Esophagus (tissue), 2 donors: ENCODE results near the gene GALNT13. TPM values are rescaled to one million over a fixed set of nuclear protein-coding genes. Genes with fewer than 3 reads are reported as not detected.

Experiments
- H3K27ac ChIP-seq, 2 donors: one replicate each; pipeline ENCODE4 v1.5.1; 2013; ENCODE audit warnings: low read depth in 2 of 2, mild to moderate bottlenecking in 2 of 2, inconsistent platforms in 1 of 2, low read length in 1 of 2, moderate library complexity in 1 of 2
- H3K27me3 ChIP-seq, 2 donors: one replicate each; pipeline ENCODE4 v1.6.1; 2013; ENCODE audit warnings: low read length in 2 of 2, control low read depth in 1 of 2, mild to moderate bottlenecking in 1 of 2; ENCODE audit not compliant: insufficient read depth in 2 of 2, control insufficient read depth in 1 of 2
- H3K36me3 ChIP-seq, 2 donors: one replicate each; pipeline ENCODE4 v1.6.1; 2013; ENCODE audit warnings: low read length in 1 of 2; ENCODE audit not compliant: control insufficient read depth in 2 of 2, insufficient read depth in 2 of 2
- H3K4me1 ChIP-seq, 2 donors: one replicate each; pipeline ENCODE4 v1.6.1; 2013; ENCODE audit warnings: low read length in 1 of 2; ENCODE audit not compliant: control insufficient read depth in 2 of 2, insufficient read depth in 2 of 2
- H3K4me3 ChIP-seq, 2 donors: one replicate each; pipeline ENCODE4 v1.5.1; 2013; ENCODE audit warnings: low read length in 2 of 2, mild to moderate bottlenecking in 2 of 2, low read depth in 1 of 2, moderate library complexity in 1 of 2
- H3K9me3 ChIP-seq, 2 donors: one replicate each; pipeline ENCODE4 v1.6.1; 2013; ENCODE audit warnings: mild to moderate bottlenecking in 2 of 2, low read depth in 1 of 2, low read length in 1 of 2, moderate library complexity in 1 of 2; ENCODE audit not compliant: control insufficient read depth in 2 of 2, insufficient read depth in 1 of 2
- WGBS, 2 donors: extraction: QIAGEN DNeasy Blood & Tissue Kit; methylation state at CpG; one replicate each; pipeline ENCODE4 v1.1.7; 2013; 5-methylcytosine and 5-hydroxymethylcytosine counted together
- polyA plus RNA-seq, 2 donors: library from polyadenylated mRNA; stranded (reverse); fragments of 200-250 nt; gene quantifications; one replicate each; pipeline ENCODE4 v1.2.3, GENCODE V29; 2013
- donor health status: healthy with polysubstance abuse.
- donor health status: Bipolar disorder and iron deficiency.

Gene GALNT13
- polyA plus RNA-seq, 2 donors = 0.02 TPM; not detected in 1

- H3K4me3 ChIP-seq = no peak overlapping the region
- 55 to 56% methylated on average over 1 of the region's 1 CpG for WGBS, 2 donors
Observed at GRCh38 chr2:154078926-154079325, 207.2 kb downstream of the GALNT13 start.

DNA sequence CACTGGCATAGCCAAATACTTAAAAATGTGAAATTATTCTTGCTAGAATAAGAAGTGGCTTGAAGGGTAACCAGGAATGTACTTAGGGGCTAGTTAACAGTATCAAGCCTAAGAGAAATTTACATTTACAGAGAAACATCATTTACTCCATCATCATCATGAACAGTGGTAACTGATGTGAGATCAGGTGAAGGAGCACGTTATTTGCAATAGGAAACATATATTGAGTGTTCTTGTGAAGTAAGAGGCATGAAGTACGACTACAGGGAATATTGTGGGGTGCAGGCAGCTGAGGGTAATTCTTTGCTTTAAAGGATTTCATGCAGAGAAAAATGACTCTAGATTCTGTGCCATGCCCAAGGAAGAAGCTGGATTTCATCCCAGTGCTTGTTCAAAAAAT, 220.8 kb downstream of the GALNT13 start:
- WGBS, 2 donors = 66 to 71% methylated on average over 2 of the region's 2 CpGs

More at GRCh38 chr2:154078926-154079325, 207.2 kb downstream of the GALNT13 start:
- no peaks in the 10 kb centered on the region for H3K27me3 ChIP-seq
- H3K9me3 ChIP-seq = no peaks in the 10 kb centered on the region
- no peak overlapping the region for H3K27ac ChIP-seq
- no peaks in the 10 kb centered on the region for H3K36me3 ChIP-seq
- H3K4me1 ChIP-seq = no peaks in the 10 kb centered on the region

DNA sequence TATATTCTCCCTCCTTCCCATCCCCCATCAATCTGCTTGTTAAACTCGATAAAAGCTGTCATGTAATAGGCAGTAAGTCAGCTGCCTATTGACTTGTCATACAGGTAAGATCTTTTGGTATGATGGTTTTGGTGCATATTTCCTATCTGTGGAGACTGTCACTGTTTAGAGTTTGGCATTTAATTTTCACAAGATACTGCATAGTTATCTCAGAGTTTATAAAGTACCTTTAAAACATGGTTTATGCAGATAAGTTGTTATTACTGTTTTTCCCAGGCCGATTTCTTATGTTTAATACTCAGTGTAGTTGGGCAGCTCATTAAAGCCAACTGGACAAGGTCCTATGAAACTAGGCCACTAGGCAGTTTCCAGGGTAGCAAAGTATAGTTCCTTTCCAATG, 222.1 kb downstream of the GALNT13 start:
- WGBS, 2 donors = 59 to 71% methylated on average over 2 of the region's 2 CpGs
- H3K27me3 ChIP-seq = no peaks in the 10 kb centered on the region
- no peaks in the 10 kb centered on the region for H3K4me1 ChIP-seq
- no peak overlapping the region for H3K27ac ChIP-seq
- H3K36me3 ChIP-seq = no peaks in the 10 kb centered on the region
- no peaks in the 10 kb centered on the region for H3K9me3 ChIP-seq
- H3K4me3 ChIP-seq = no peak overlapping the region

More for the DNA sequence above, 220.8 kb downstream of the GALNT13 start:
- Histone ChIP-seq H3K4me3 (no peak overlapping the region), H3K36me3 (no peaks in the 10 kb centered on the region), H3K27ac (no peak overlapping the region), H3K27me3 (no peaks in the 10 kb centered on the region), H3K9me3 (no peaks in the 10 kb centered on the region), H3K4me1 (no peaks in the 10 kb centered on the region)

DNA sequence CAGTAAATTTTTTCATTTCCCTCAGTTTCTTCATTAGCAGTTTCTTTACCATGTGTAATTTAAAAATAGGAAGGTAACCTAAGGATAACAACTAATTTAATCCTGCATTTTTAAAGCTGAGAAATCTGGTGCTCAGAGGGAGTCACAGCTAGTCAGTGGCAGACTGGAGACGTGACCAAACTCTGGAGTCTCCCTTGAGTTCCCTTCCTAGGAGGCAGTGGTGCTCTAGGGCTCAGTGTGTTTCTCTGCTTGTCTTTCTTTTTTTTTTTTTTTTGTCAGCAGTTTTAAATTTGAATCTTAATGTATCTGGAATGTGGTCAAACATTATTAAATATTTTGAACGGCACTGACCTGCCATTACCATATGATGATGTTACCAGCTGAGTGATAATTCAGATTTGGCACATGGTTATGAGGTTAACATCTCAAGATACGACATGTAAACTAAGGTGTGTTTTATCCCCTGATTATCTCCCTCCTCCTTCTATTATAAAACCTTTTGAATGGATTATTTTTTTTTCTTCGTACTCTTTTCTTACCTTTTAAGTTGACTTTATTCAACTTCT, 226.2 kb downstream of the GALNT13 start:
- Histone ChIP-seq H3K27ac (no peak overlapping the region), H3K27me3 (no peaks in the 10 kb centered on the region), H3K36me3 (no peaks in the 10 kb centered on the region), H3K9me3 (no peaks in the 10 kb centered on the region), H3K4me3 (no peak overlapping the region), H3K4me1 (no peaks in the 10 kb centered on the region)
- WGBS, 2 donors = 54 to 66% methylated on average over 4 of the region's 4 CpGs

GRCh38 chr2:154120706-154121105, 249.0 kb downstream of the GALNT13 start:
- Histone ChIP-seq H3K4me1 (no peaks in the 10 kb centered on the region), H3K4me3 (no peak overlapping the region), H3K27me3 (no peaks in the 10 kb centered on the region), H3K36me3 (no peaks in the 10 kb centered on the region), H3K27ac (no peak overlapping the region), H3K9me3 (peaks cover 2% of the 10 kb centered on the region in 2 donors)
- 55 to 66% methylated on average over 2 of the region's 2 CpGs for WGBS, 2 donors

- no peaks in the 10 kb centered on the region for H3K36me3 ChIP-seq
- no peak overlapping the region for H3K27ac ChIP-seq
- no peaks in the 10 kb centered on the region for H3K4me1 ChIP-seq
- H3K4me3 ChIP-seq = no peak overlapping the region
- no peaks in the 10 kb centered on the region for H3K27me3 ChIP-seq
- no peaks in the 10 kb centered on the region for H3K9me3 ChIP-seq
Observed at GRCh38 chr2:154125891-154126290, 254.2 kb downstream of the GALNT13 start.

GRCh38 chr2:154130821-154131220, 259.1 kb downstream of the GALNT13 start:
- 73 to 76% methylated on average over 1 of the region's 1 CpG for WGBS, 2 donors
- Histone ChIP-seq H3K27ac (no peak overlapping the region), H3K4me3 (no peak overlapping the region), H3K27me3 (no peaks in the 10 kb centered on the region), H3K4me1 (no peaks in the 10 kb centered on the region), H3K9me3 (peaks cover 0 to 3% of the 10 kb centered on the region in 2 donors), H3K36me3 (no peaks in the 10 kb centered on the region)

GRCh38 chr2:154132827-154133226, 261.1 kb downstream of the GALNT13 start:
- H3K4me3 ChIP-seq = no peak overlapping the region
- no peaks in the 10 kb centered on the region for H3K4me1 ChIP-seq
- H3K27me3 ChIP-seq = no peaks in the 10 kb centered on the region
- peaks cover 0 to 3% of the 10 kb centered on the region in 2 donors for H3K9me3 ChIP-seq
- 57 to 67% methylated on average over 2 of the region's 2 CpGs for WGBS, 2 donors
- H3K27ac ChIP-seq = no peak overlapping the region
- H3K36me3 ChIP-seq = no peaks in the 10 kb centered on the region

DNA sequence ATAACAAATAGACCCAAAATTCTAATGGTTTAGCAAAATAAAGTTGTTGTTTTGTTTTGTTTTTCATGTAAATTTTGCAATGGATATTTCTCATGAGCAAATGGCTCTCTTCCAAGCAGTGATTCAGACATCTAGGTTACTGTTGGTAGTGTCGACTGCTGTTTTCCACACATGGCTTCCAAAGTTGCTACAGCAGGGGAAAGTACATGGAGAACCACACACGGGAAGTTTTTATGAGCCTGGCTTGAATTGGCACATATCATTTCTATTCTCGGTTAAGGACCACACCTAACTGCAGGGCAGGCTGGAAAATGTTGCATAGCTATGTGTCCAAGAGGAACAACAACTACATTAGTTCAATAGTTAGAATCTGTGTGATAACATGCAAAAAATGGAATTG, 262.1 kb downstream of the GALNT13 start:
- Histone ChIP-seq H3K27me3 (no peaks in the 10 kb centered on the region), H3K4me3 (no peak overlapping the region), H3K36me3 (no peaks in the 10 kb centered on the region), H3K9me3 (peaks cover 0 to 3% of the 10 kb centered on the region in 2 donors), H3K4me1 (no peaks in the 10 kb centered on the region), H3K27ac (no peak overlapping the region)
- 61 to 64% methylated on average over 3 of the region's 3 CpGs for WGBS, 2 donors

DNA sequence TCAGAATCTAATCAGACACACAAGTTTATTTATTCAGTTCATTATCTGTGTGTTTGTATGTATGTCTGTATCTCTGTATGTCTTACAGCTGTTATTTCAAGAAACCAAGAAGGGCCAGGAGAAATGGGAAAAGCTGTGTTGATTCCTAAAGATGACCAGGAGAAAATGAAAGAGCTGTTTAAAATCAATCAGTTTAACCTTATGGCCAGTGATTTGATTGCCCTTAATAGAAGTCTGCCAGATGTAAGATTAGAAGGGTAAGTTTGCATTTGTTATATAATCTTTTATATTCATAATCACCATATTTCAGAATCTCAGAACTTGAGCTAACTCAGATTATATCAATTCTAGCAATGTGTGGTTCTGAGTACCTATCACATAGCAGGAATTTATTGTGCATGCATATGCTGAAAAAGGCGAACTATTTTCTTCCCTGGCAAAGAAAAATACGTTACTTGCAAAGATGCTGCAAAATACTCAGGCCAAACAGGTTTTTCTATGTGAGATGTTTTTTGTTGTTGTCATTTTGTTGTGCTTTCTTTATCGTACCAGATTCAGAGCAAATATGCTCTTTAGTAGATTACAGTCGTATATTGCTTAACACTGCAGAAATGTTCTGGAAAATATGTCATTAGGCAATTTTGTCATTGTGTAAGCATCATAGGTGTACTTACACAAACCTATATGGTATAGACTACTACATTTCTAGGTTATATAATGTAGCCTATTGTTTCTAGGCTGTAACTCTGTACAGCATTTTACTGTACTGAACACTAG, 268.7 kb downstream of the GALNT13 start:
- Histone ChIP-seq H3K36me3 (no peaks in the 10 kb centered on the region), H3K4me1 (no peaks in the 10 kb centered on the region), H3K27me3 (no peaks in the 10 kb centered on the region), H3K27ac (no peak overlapping the region), H3K4me3 (no peak overlapping the region), H3K9me3 (peaks cover 0 to 2% of the 10 kb centered on the region in 2 donors)
- WGBS, 2 donors = 80 to 83% methylated on average over 4 of the region's 4 CpGs
